Smooth muscle cell (in vitro differentiated cells): ENCODE data around the gene FCN1. TPM values are rescaled to one million over a fixed set of nuclear protein-coding genes. Genes with fewer than 3 reads are reported as not detected.
A peak's percentile ranks its signal among the peaks of the same experiment; 100 is the strongest.

Source experiments
- DNase-seq: peaks from one replicate; lab custom pipeline; 2025; ENCODE audit not compliant: unreplicated experiment; lab: John Stamatoyannopoulos, UW
- H2AFZ ChIP-seq: fragments of 200-600 bp; sonication (generic); 2 replicates; pipeline ENCODE4 v1.6.0; 2016; ENCODE audit warnings: antibody characterized with exemption, low read depth, mild to moderate bottlenecking
- H3F3A ChIP-seq: fragments of 200-600 bp; sonication (generic); 2 replicates; pipeline ENCODE4 v1.6.0; 2017; ENCODE audit warnings: antibody characterized with exemption, low read depth
- H3K27ac ChIP-seq: fragments of 200-600 bp; sonication (generic); 2 replicates; pipeline ENCODE4 v1.5.1; 2016; ENCODE audit warnings: low read depth, mild to moderate bottlenecking
- H3K27me3 ChIP-seq: fragments of 200-600 bp; sonication (generic); 2 replicates; pipeline ENCODE4 v1.6.1; 2016; ENCODE audit warnings: low read depth, mild to moderate bottlenecking
- H3K36me3 ChIP-seq: fragments of 200-600 bp; sonication (generic); 2 replicates; pipeline ENCODE4 v1.5.1; 2016; ENCODE audit warnings: low read depth
- H3K4me1 ChIP-seq: fragments of 200-600 bp; sonication (generic); 2 replicates; pipeline ENCODE4 v1.5.1; 2016; ENCODE audit warnings: low read depth
- H3K4me2 ChIP-seq: fragments of 200-600 bp; sonication (generic); 2 replicates; pipeline ENCODE4 v1.6.0; 2016; ENCODE audit warnings: mild to moderate bottlenecking
- H3K4me3 ChIP-seq: fragments of 200-600 bp; sonication (generic); 2 replicates; pipeline ENCODE4 v1.5.1; 2016; ENCODE audit warnings: mild to moderate bottlenecking
- H3K79me2 ChIP-seq: fragments of 200-600 bp; sonication (generic); 2 replicates; pipeline ENCODE4 v1.6.0; 2016; ENCODE audit warnings: low read depth, mild to moderate bottlenecking
- H3K9ac ChIP-seq: fragments of 200-600 bp; sonication (generic); 2 replicates; pipeline ENCODE4 v1.6.0; 2016; ENCODE audit warnings: low read depth
- H3K9me3 ChIP-seq: fragments of 200-600 bp; sonication (generic); replicated peaks from 2 replicates; pipeline ENCODE4 v1.5.1; 2016; ENCODE audit warnings: low read depth
- H4K20me1 ChIP-seq: fragments of 200-600 bp; sonication (generic); 2 replicates; pipeline ENCODE4 v1.6.0; 2016; ENCODE audit warnings: low read depth
- CTCF ChIP-seq: fragments of 200-600 bp; sonication (generic); IDR thresholded peaks from 2 replicates; pipeline ENCODE4 v1.5.1; 2017; ENCODE audit warnings: borderline replicate concordance, mild to moderate bottlenecking, antibody characterized with exemption; ENCODE audit not compliant: insufficient read depth, poor library complexity, severe bottlenecking
- WGBS: methylation state at CpG from one replicate; pipeline ENCODE4 v1.1.7; 2016; ENCODE audit warnings: low lambda C conversion rate; 5-methylcytosine and 5-hydroxymethylcytosine counted together
- polyA plus RNA-seq: library from polyadenylated mRNA; unstranded; fragments of >200 nt; fragmentation: Nextera tagmentation; extraction: Ambion mirVana; gene quantifications from 2 replicates; pipeline ENCODE4 v1.2.1, GENCODE V29; 2016
- total RNA-seq: library from RNA; depleted of rRNA; stranded (reverse); fragments of >200 nt; gene quantifications from 2 replicates; pipeline ENCODE4 v1.2.3, GENCODE V29; 2014

Gene FCN1
- total RNA-seq (not detected in 2 replicates), polyA plus RNA-seq (0.13 TPM in 1 of 2 replicates, not detected in the other)

GRCh38 chr9:134917431-134918373, at the start of gene FCN1:
TSS of gene FCN1 (minus strand) at chr9:134917912. CDS start at chr9:134917871, 41 bp downstream.
- TF ChIP-seq CTCF, result no peak
- 85% methylated on average over 11 of the region's 11 CpGs for WGBS

GRCh38 chr9:134966697-134967546, 49.2 kb upstream of the FCN1 start:
- Histone ChIP-seq H3K4me1 (peaks cover 13% of the 10 kb centered on the region), H3K9me3 (no peaks in the 10 kb centered on the region), H3K4me2 (no peak overlapping the region), H3K27ac (peak overlapping the region; percentile 5), H3K9ac (no peak overlapping the region), H2AFZ (no peak overlapping the region), H3K79me2 (no peaks in the 10 kb centered on the region), H4K20me1 (no peaks in the 10 kb centered on the region), H3F3A (no peaks in the 10 kb centered on the region), H3K27me3 (peaks cover 9% of the 10 kb centered on the region), H3K4me3 (no peak overlapping the region), H3K36me3 (no peaks in the 10 kb centered on the region)
- WGBS, result 92% methylated on average over 23 of the region's 23 CpGs
- TF ChIP-seq CTCF, result no peak
- no peak for DNase-seq

More at GRCh38 chr9:134917431-134918373, at the start of gene FCN1:
- Histone ChIP-seq H3K4me3 (no peak within 1 kb of the TSS), H3K27me3 (peaks cover 4% of the 10 kb centered on the region), H3K9me3 (no peaks in the 10 kb centered on the region), H3K9ac (no peak within 1 kb of the TSS), H3F3A (no peaks in the 10 kb centered on the region), H3K36me3 (no peaks in the 10 kb centered on the region), H3K4me2 (no peak within 1 kb of the TSS), H3K27ac (no peak within 1 kb of the TSS), H2AFZ (no peak within 1 kb of the TSS), H3K79me2 (no peaks in the 10 kb centered on the region), H4K20me1 (no peaks in the 10 kb centered on the region), H3K4me1 (no peaks in the 10 kb centered on the region)
- DNase-seq, result no peak

GRCh38 chr9:134966270-134966669, 48.6 kb upstream of the FCN1 start:
- H3K4me1 ChIP-seq, result peaks cover 13% of the 10 kb centered on the region
- H3K27me3 ChIP-seq, result peaks cover 2% of the 10 kb centered on the region
- H3K4me3 ChIP-seq, result no peak overlapping the region
- no peak overlapping the region for H2AFZ ChIP-seq
- no peak overlapping the region for H3K27ac ChIP-seq
- no peaks in the 10 kb centered on the region for H3K36me3 ChIP-seq
- no peaks in the 10 kb centered on the region for H3K9me3 ChIP-seq
- no peaks in the 10 kb centered on the region for H4K20me1 ChIP-seq
- no peaks in the 10 kb centered on the region for H3F3A ChIP-seq
- 87% methylated on average over 12 of the region's 12 CpGs for WGBS
- DNase-seq, result no peak
- H3K79me2 ChIP-seq, result no peaks in the 10 kb centered on the region
- H3K4me2 ChIP-seq, result no peak overlapping the region
- no peak overlapping the region for H3K9ac ChIP-seq
- TF ChIP-seq CTCF, result no peak
